Stomach (tissue), 9 donors: ENCODE results near the gene ABHD2. TPM values are rescaled to one million over a fixed set of nuclear protein-coding genes. Genes with fewer than 3 reads are reported as not detected.

Experiments used
- DNase-seq, 2 donors: peaks; one replicate each; pipeline versions ENCODE4 v3.0.0 to v3.0.0-alpha.2; 2013 to 2019
- H3K27ac ChIP-seq, 5 donors: fragments of 200-600 bp in 4 of 5; sonication (generic) in 4 of 5; one replicate each; pipeline ENCODE4 v1.5.1; 2013 to 2019; ENCODE audit warnings: mild to moderate bottlenecking in 1 of 5, moderate library complexity in 1 of 5
- H3K27me3 ChIP-seq, 3 donors: fragments of 200-600 bp; sonication (generic); one replicate each; pipeline ENCODE4 v1.5.1; 2017 to 2019; ENCODE audit warnings: mixed run types in 1 of 3
- H3K36me3 ChIP-seq, 4 donors: fragments of 200-600 bp; sonication (generic); 1 replicate in 3 of 4; 2 replicates in 1 of 4; pipeline ENCODE4 v1.5.1; 2016 to 2019
- H3K4me1 ChIP-seq, 4 donors: fragments of 200-600 bp; sonication (generic); one replicate each; pipeline ENCODE4 v1.5.1; 2016 to 2019
- H3K4me3 ChIP-seq, 4 donors: fragments of 200-600 bp; sonication (generic) in 3 of 4; one replicate each; pipeline ENCODE4 v1.5.1; 2016 to 2019; ENCODE audit warnings: mild to moderate bottlenecking in 1 of 4
- H3K9me3 ChIP-seq, 4 donors: fragments of 200-600 bp; sonication (generic); one replicate each; pipeline ENCODE4 v1.5.1; 2016 to 2019
- EP300 ChIP-seq: sonication (generic); formaldehyde crosslinking; IDR thresholded peaks from one replicate; pipeline ENCODE4 v1.6.1; 2017; ENCODE audit warnings: antibody characterized with exemption
- POLR2A ChIP-seq, 4 donors: fragments of 450-650 bp; IDR thresholded peaks; one replicate each; pipeline ENCODE4 v1.6.1; 2016; ENCODE audit warnings: antibody characterized with exemption in 4 of 4, control low read depth in 2 of 4, mild to moderate bottlenecking in 1 of 4, moderate library complexity in 1 of 4
- POLR2AphosphoS5 ChIP-seq, 3 donors: sonication (generic); formaldehyde crosslinking; IDR thresholded peaks; one replicate each; pipeline ENCODE4 v1.6.1; 2016; ENCODE audit warnings: antibody characterized with exemption in 3 of 3
- WGBS, 5 donors: extraction: QIAGEN DNeasy Blood & Tissue Kit in 3 of 5; methylation state at CpG; one replicate each; pipeline versions ENCODE4 v1.1.5 to v1.1.7; 2013 to 2018; 5-methylcytosine and 5-hydroxymethylcytosine counted together
- intact Hi-C: fragments of 100-400 bp; cut with DNase I; formaldehyde crosslinking; loops from one replicate; pipeline ENCODE4 v1.15.1; 2023; ENCODE audit warnings: low total_unique reads
- polyA plus RNA-seq, 3 donors: library from polyadenylated mRNA; stranded (reverse); fragments of 200-250 nt; gene quantifications; one replicate each; pipeline ENCODE4 v1.2.3, GENCODE V29; 2013
- total RNA-seq, 5 donors: library from RNA; depleted of rRNA; stranded (reverse); fragments of >200 nt; gene quantifications; one replicate each; pipeline versions ENCODE4 v1.1.0 to v1.2.3, GENCODE V29; 2014 to 2016
- TF ChIP-seq, protein P1 (sequence below), 7 experiments: fragments of 450-650 bp in 4 of 7; fragments of 200-600 bp in 3 of 7; sonication (generic) in 3 of 7; IDR thresholded peaks; one replicate each; pipeline ENCODE4 v1.5.1; 2016 to 2019; ENCODE audit warnings: antibody characterized with exemption in 7 of 7, control low read depth in 2 of 7, mild to moderate bottlenecking in 1 of 7
- donor health status: healthy with polysubstance abuse.
- donor health status: Bipolar disorder and iron deficiency.
- donor health status: healthy.

Gene ABHD2
- total and polyA plus RNA-seq, 8 donors, result 5.1 to 192 (median 70.3) TPM

DNA sequence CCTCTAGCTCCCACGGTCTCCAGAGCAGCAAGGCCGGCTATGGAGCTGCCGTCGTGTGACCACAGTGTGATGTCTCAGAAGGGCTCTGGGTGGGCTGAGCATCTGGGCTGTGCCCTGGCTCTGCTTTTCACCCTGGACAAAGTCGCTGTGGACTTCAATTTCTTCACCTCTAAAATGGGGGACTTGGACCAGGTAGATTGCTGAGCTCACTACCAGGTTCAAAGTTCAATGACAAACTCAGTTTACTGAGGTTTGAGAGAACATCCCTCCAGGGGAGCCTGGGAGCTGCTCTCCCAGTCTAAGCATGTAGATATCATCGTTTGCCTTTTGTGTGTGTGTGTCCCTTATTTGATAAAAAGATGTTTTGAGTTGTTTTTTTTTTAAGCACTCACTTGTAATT lies 108.0 kb downstream of the ABHD2 start:
- Histone ChIP-seq H3K36me3 (peaks cover 45 to 100% (median 98%) of the 10 kb centered on the region in 4 donors), H3K27me3 (no peaks in the 10 kb centered on the region), H3K9me3 (no peaks in the 10 kb centered on the region), H3K4me1 (peaks cover 0 to 13% (median 0%) of the 10 kb centered on the region in 4 donors), H3K27ac (peak overlapping the region in 1 of 5 donors; percentile 3), H3K4me3 (no peak overlapping the region)
- no peak for DNase-seq
- WGBS, 5 donors, result 81 to 87% (median 85%) methylated on average over 6 of the region's 6 CpGs
- TF ChIP-seq POLR2A (IDR thresholded peaks at IDR 0.05), result no peak
- no peak for TF ChIP-seq POLR2AphosphoS5 (IDR thresholded peaks at IDR 0.05)
- no peak for TF ChIP-seq EP300
- TF ChIP-seq, protein P1, sequence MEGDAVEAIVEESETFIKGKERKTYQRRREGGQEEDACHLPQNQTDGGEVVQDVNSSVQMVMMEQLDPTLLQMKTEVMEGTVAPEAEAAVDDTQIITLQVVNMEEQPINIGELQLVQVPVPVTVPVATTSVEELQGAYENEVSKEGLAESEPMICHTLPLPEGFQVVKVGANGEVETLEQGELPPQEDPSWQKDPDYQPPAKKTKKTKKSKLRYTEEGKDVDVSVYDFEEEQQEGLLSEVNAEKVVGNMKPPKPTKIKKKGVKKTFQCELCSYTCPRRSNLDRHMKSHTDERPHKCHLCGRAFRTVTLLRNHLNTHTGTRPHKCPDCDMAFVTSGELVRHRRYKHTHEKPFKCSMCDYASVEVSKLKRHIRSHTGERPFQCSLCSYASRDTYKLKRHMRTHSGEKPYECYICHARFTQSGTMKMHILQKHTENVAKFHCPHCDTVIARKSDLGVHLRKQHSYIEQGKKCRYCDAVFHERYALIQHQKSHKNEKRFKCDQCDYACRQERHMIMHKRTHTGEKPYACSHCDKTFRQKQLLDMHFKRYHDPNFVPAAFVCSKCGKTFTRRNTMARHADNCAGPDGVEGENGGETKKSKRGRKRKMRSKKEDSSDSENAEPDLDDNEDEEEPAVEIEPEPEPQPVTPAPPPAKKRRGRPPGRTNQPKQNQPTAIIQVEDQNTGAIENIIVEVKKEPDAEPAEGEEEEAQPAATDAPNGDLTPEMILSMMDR (IDR thresholded peaks at IDR 0.05), result no peak
- intact Hi-C loops, result no loop called here

- H3K36me3 ChIP-seq, result peaks cover 40 to 100% (median 97%) of the 10 kb centered on the region in 4 donors
- no peaks in the 10 kb centered on the region for H3K9me3 ChIP-seq
- peak overlapping the region in 2 of 5 donors; percentile 22 to 39 for H3K27ac ChIP-seq
- no peaks in the 10 kb centered on the region for H3K27me3 ChIP-seq
- peak; percentile 37 to 50 for DNase-seq
- H3K4me1 ChIP-seq, result peaks cover 0 to 13% (median 0%) of the 10 kb centered on the region in 4 donors
- no peak for TF ChIP-seq POLR2A (IDR thresholded peaks at IDR 0.05)
- TF ChIP-seq EP300, result no peak
- TF ChIP-seq POLR2AphosphoS5 (IDR thresholded peaks at IDR 0.05), result no peak
- TF ChIP-seq, protein P1 (IDR thresholded peaks at IDR 0.05), result no peak
- 36 to 50% (median 44%) methylated on average over 7 of the region's 7 CpGs for WGBS, 5 donors
- H3K4me3 ChIP-seq, result no peak overlapping the region
- intact Hi-C loops, result no loop called here
Observed at GRCh38 chr15:89196994-89197393, 108.7 kb downstream of the ABHD2 start.

DNA sequence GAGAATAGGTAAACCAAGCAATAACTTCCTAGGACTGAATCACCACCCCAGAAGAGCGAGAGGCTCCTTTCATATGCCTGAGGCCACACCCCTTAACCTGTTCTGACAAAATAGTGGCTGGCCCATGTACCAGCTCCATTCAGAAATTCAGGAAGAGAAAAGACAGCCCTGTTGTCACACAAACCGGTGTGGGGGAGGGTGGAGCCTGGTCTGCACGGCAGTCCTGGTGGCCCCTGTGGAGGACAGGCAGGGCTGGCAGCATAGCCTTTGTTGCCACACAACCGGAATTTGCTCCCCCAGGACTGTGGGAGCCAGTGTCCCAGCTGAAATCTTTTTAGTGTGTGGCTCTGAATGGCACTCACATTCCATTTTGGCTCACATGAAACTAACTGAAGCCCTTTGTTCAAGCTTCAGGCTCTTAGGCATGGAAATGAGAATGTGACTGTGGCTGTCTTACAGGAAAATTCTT lies 109.3 kb downstream of the ABHD2 start:
- DNase-seq, result peak in 1 of 2 donors; percentile 81
- TF ChIP-seq EP300 (no peak), POLR2AphosphoS5 (IDR thresholded peaks at IDR 0.05) (no peak), POLR2A (IDR thresholded peaks at IDR 0.05) (no peak)
- TF ChIP-seq, protein P1 (IDR thresholded peaks at IDR 0.05), result no peak
- H3K4me3 ChIP-seq, result no peak overlapping the region
- peaks cover 0 to 13% (median 0%) of the 10 kb centered on the region in 4 donors for H3K4me1 ChIP-seq
- H3K36me3 ChIP-seq, result peaks cover 35 to 99% (median 96%) of the 10 kb centered on the region in 4 donors
- H3K9me3 ChIP-seq, result no peaks in the 10 kb centered on the region
- peak overlapping the region in 2 of 5 donors; percentile 22 to 39 for H3K27ac ChIP-seq
- intact Hi-C loops, result no loop called here
- H3K27me3 ChIP-seq, result no peaks in the 10 kb centered on the region
- 30 to 54% (median 36%) methylated on average over 4 of the region's 4 CpGs for WGBS, 5 donors

- 79 to 88% (median 83%) methylated on average over 2 of the region's 2 CpGs for WGBS, 5 donors
- DNase-seq, result no peak
- Histone ChIP-seq H3K4me1 (peaks cover 0 to 13% (median 0%) of the 10 kb centered on the region in 4 donors), H3K27me3 (no peaks in the 10 kb centered on the region), H3K27ac (peak overlapping the region in 1 of 5 donors; percentile 55), H3K9me3 (no peaks in the 10 kb centered on the region), H3K4me3 (no peak overlapping the region), H3K36me3 (peaks cover 28 to 93% (median 91%) of the 10 kb centered on the region in 4 donors)
- TF ChIP-seq POLR2AphosphoS5 (IDR thresholded peaks at IDR 0.05) (no peak), EP300 (no peak), POLR2A (IDR thresholded peaks at IDR 0.05) (no peak)
- TF ChIP-seq, protein P1 (IDR thresholded peaks at IDR 0.05), result no peak
- intact Hi-C loops, result no loop called here
Observed at GRCh38 chr15:89198196-89198595, 109.9 kb downstream of the ABHD2 start.
